Activated CD8-positive, alpha-beta T cell treated with anti-CD3 and anti-CD28 coated beads, Interleukin-2, amount 10 ng/mL, durations not matched to agents 7 days and 5 days (primary cell): Measurements from ENCODE around the gene ASPM. TPM values are rescaled to one million over a fixed set of nuclear protein-coding genes. Genes with fewer than 3 reads are reported as not detected.

Experiments used
- ATAC-seq: fragments of 150-1000 bp; cut with Tn5 transposase; one replicate; pipeline ENCODE4 v1.10.0; 2021; ENCODE audit warnings: moderate library complexity
- CTCF ChIA-PET: fragments of 350-600 bp; sonication (Branson Sonifier 250); formaldehyde crosslinking; loops from one replicate; lab custom pipeline; 2021; ENCODE audit warnings: antibody characterized with exemption; lab: Charles Lee
- POLR2A ChIA-PET: fragments of 350-600 bp; sonication (Branson Sonifier 250); formaldehyde crosslinking; loops from one replicate; lab custom pipeline; 2021; ENCODE audit warnings: antibody characterized with exemption; lab: Charles Lee
- DNase-seq: peaks from one replicate; pipeline ENCODE4 v3.0.0-alpha.2; 2020
- H3K27ac Mint-ChIP-seq: one replicate; pipeline ENCODE4 v1.8.0; 2021; ENCODE audit warnings: mild to moderate bottlenecking, mixed read lengths
- H3K27me3 Mint-ChIP-seq: one replicate; pipeline ENCODE4 v1.8.0; 2021; ENCODE audit warnings: low read depth, mixed read lengths
- H3K36me3 Mint-ChIP-seq: one replicate; pipeline ENCODE4 v1.8.0; 2021; ENCODE audit warnings: low read depth, mixed read lengths
- H3K4me1 Mint-ChIP-seq: one replicate; pipeline ENCODE4 v1.8.0; 2021; ENCODE audit warnings: low read depth, mixed read lengths
- H3K4me3 Mint-ChIP-seq: one replicate; pipeline ENCODE4 v1.8.0; 2021; ENCODE audit warnings: mild to moderate bottlenecking, mixed read lengths
- H3K9me3 Mint-ChIP-seq: one replicate; pipeline ENCODE4 v1.8.0; 2022; ENCODE audit warnings: mixed read lengths; ENCODE audit not compliant: insufficient read depth
- total RNA-seq, 2 experiments: library from RNA; stranded (reverse); gene quantifications; one replicate each; pipeline ENCODE4 v1.2.3, GENCODE V29; 2021

ASPM gene
- total RNA-seq, 2 experiments from 2014 or later: 87.5 to 87.9 TPM

DNA sequence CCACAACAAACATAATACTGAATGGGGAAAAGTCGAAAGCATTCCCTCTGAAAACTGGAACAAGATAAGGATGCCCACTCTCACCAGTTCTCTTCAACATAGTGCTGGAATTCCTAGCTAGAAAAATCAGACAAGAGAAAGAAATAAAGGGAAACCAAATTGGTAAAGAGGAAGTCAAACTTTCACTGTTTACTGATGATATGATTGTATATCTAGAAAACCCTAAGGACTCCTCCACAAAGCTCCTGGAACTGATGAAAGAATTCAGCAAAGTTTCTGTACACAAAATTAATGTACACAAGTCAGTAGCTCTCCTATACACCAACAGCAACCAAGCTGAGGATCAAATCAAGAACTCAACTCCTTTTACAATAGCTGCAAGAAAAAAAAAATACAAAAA, 72.5 kb downstream of the ASPM start:
- Mint-ChIP-seq H3K9me3 (no peaks in the 10 kb centered on the region), H3K4me3 (no peak overlapping the region), H3K27ac (no peak overlapping the region), H3K36me3 (no peaks in the 10 kb centered on the region), H3K27me3 (peaks cover 14% of the 10 kb centered on the region), H3K4me1 (no peaks in the 10 kb centered on the region)
- ATAC-seq (no peak), DNase-seq (no peak)
- ChIA-PET POLR2A (no interaction called here), CTCF (no interaction called here)

DNA sequence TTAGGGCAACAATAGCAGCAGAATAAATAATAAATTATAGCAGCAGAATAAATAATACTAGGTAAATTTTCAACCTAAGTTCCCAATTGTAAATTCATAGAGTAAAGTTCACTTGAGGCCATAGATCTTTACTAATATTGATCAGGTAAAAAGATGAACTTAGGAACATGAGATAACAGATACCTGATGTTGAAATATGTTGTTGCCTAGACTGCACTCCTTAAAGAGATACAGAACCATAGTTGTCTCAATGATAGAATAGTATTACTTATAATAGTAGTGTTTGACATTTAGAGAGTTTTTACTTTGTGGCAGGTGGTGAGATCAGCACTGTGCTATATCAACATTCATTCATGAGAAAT, 79.0 kb downstream of the ASPM start:
- H3K4me1 Mint-ChIP-seq: no peaks in the 10 kb centered on the region
- ChIA-PET POLR2A (no interaction called here), CTCF (no interaction called here)
- H3K36me3 Mint-ChIP-seq: no peaks in the 10 kb centered on the region
- peaks cover 2% of the 10 kb centered on the region for H3K27me3 Mint-ChIP-seq
- DNase-seq (no peak), ATAC-seq (no peak)
- no peak overlapping the region for H3K27ac Mint-ChIP-seq
- H3K4me3 Mint-ChIP-seq: no peak overlapping the region
- H3K9me3 Mint-ChIP-seq: no peaks in the 10 kb centered on the region

DNA sequence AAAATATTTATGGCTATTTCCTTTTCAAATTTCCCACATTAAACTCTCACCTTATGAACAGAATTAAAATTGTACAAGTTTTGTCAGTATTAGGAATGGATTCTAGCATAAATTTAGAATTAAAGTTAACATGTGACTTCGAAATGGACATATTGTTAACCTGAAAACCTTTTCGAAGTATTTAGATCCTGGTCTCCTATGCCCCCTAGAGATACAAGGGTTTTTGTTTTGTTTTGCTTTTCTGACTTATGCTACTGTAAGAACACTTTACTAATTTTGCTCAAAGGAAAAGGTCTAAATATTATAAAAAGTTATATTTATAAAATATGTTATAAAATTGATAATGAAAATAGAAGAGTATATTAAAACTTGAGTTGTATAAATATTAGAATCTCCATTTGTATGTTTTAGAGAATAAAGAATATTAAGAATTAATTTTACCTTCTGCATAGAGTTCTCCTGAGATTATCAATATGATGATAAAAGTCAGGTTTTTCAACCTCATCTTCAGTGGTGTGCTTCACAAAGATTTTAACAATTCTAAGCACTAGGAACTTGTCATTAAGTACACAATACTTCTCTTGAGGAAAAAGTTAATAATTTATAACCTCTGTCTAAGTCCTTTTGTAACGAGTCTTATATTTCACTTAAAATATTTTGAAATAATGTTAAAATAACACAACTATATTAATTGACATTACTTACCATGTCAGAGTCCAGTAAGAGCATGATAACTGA, 79.6 kb downstream of the ASPM start, which contains the start of gene F13B:
Gene F13B, minus strand, starts transcription at position 542 of the 738 bp plus-strand sequence. Its CDS starts 37 bp downstream, at position 505.
- peaks cover 2% of the 10 kb centered on the region for H3K27me3 Mint-ChIP-seq
- ChIA-PET POLR2A (no interaction called here), CTCF (no interaction called here)
- ATAC-seq (no peak), DNase-seq (no peak)
- no peaks in the 10 kb centered on the region for H3K9me3 Mint-ChIP-seq
- no peak within 1 kb of the TSS for H3K27ac Mint-ChIP-seq
- H3K4me1 Mint-ChIP-seq: no peaks in the 10 kb centered on the region
- H3K36me3 Mint-ChIP-seq: no peaks in the 10 kb centered on the region
- no peak within 1 kb of the TSS for H3K4me3 Mint-ChIP-seq

DNA sequence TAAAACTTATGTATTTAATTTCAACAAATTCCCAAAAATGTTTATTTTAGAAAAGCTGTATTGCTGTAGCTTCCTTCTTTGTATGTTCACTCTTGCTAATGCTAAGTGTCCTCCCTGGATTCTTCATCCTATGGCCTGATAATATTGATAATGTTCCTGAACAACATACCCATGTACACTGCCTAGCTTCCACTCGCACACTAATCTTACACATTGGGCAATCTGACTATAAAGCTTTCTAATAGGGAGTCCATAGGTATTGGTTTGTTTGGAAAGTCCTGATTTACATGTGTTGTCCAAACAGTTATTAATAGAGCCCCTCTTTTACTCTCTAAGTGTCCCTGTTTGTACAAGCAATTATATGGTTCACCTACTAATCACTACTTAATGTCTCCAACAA, 80.2 kb downstream of the ASPM start:
- no peaks in the 10 kb centered on the region for H3K36me3 Mint-ChIP-seq
- H3K4me3 Mint-ChIP-seq: no peak overlapping the region
- ChIA-PET POLR2A (no interaction called here), CTCF (no interaction called here)
- no peaks in the 10 kb centered on the region for H3K4me1 Mint-ChIP-seq
- H3K27ac Mint-ChIP-seq: no peak overlapping the region
- ATAC-seq (no peak), DNase-seq (no peak)
- peaks cover 2% of the 10 kb centered on the region for H3K27me3 Mint-ChIP-seq
- no peaks in the 10 kb centered on the region for H3K9me3 Mint-ChIP-seq

DNA sequence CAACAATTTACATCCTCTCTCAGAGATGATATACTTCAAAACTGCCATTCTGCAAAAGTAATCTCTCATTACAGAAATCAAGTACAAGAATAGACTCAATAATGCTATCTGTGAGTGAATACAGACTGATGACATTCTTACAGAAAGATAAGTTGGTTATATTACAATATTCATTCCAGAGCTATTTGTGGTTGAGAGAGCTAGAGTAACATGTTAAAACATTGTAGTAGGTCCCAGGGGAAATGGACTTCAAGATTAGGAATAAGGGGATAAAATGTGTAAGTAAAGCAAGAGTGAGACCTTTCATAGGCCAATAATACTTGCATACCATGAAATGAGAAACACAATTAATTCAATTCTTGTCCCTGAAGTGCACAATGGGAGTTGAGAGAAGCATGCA, 80.9 kb downstream of the ASPM start:
- no peak for DNase-seq
- H3K4me3 Mint-ChIP-seq: no peak overlapping the region

DNA sequence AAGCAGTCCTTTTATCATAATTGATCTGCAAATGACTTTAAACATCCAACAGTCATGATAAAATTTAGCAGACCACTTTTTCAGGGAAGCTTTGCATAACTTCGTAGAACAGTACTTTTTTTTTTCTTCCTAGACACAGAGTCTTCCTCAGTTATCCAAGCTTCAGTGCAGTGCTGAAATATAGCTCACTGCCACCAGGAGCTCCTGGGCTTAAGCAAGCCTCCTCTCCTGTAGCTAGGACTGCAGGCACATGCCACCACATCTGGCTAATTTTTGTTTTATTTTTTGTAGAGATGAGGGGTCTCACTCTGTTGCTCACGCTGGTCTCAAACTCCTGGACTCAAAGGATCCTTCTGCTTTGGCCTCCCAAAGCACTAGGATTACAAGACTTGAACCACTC, 83.3 kb downstream of the ASPM start:
- H3K9me3 Mint-ChIP-seq: no peaks in the 10 kb centered on the region
- POLR2A ChIA-PET: no interaction called here
- DNase-seq (no peak), ATAC-seq (no peak)
- no peak overlapping the region for H3K27ac Mint-ChIP-seq
- H3K4me1 Mint-ChIP-seq: no peaks in the 10 kb centered on the region
- CTCF ChIA-PET: no interaction called here
- H3K4me3 Mint-ChIP-seq: no peak overlapping the region
- no peaks in the 10 kb centered on the region for H3K36me3 Mint-ChIP-seq
- peaks cover 2% of the 10 kb centered on the region for H3K27me3 Mint-ChIP-seq

More for the DNA sequence above, 80.9 kb downstream of the ASPM start:
- peaks cover 2% of the 10 kb centered on the region for H3K27me3 Mint-ChIP-seq
- no peaks in the 10 kb centered on the region for H3K36me3 Mint-ChIP-seq
- no peaks in the 10 kb centered on the region for H3K4me1 Mint-ChIP-seq
- ChIA-PET POLR2A (no interaction called here), CTCF (no interaction called here)
- H3K27ac Mint-ChIP-seq: no peak overlapping the region
- no peaks in the 10 kb centered on the region for H3K9me3 Mint-ChIP-seq
- no peak for ATAC-seq

DNA sequence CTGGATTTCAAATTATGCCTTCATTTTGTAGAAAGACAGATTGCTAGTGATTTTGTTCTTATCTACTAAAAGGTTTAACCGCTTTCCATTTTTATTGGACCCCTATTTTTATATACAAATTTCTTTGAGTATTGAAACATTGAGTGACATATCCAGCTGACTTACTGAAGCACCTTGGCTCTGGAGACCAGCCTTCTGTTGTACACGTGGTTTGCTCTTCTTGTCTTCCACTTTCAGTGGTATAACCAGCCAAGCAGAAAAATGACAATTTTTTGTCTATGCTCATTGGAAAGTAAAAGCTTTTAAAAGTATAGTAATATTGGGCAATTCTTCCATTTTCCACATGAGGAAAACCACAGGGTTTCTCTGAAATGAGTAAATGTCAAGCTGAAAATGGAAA, 83.8 kb downstream of the ASPM start:
- H3K36me3 Mint-ChIP-seq: no peaks in the 10 kb centered on the region
- no peaks in the 10 kb centered on the region for H3K4me1 Mint-ChIP-seq
- ChIA-PET CTCF (no interaction called here), POLR2A (no interaction called here)
- DNase-seq (no peak), ATAC-seq (no peak)
- no peaks in the 10 kb centered on the region for H3K9me3 Mint-ChIP-seq
- H3K27ac Mint-ChIP-seq: no peak overlapping the region
- peaks cover 2% of the 10 kb centered on the region for H3K27me3 Mint-ChIP-seq
- H3K4me3 Mint-ChIP-seq: no peak overlapping the region

DNA sequence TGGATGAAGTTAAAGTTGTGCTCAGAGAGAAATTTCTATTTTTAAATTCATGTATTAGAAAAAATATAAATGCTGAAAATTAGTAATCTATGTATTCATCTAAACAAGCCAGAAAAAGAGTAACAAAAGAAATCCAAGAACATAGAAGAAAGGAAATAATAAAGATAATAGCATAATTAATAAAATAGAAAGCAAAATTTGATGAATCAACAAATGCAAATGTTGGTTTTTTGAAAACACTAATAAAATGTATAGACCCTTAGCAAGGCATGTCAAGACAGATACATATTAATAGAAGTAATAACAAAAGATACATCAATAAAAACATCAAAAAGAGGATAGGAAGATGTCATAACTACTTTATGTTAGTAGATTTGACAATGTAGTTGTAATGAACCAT, 97.4 kb downstream of the ASPM start:
- Mint-ChIP-seq H3K27ac (no peak overlapping the region), H3K36me3 (no peaks in the 10 kb centered on the region), H3K4me3 (no peak overlapping the region), H3K9me3 (no peaks in the 10 kb centered on the region), H3K4me1 (no peaks in the 10 kb centered on the region), H3K27me3 (peaks cover 8% of the 10 kb centered on the region)
- ATAC-seq: no peak
- ChIA-PET POLR2A (no interaction called here), CTCF (no interaction called here)
- no peak for DNase-seq

DNA sequence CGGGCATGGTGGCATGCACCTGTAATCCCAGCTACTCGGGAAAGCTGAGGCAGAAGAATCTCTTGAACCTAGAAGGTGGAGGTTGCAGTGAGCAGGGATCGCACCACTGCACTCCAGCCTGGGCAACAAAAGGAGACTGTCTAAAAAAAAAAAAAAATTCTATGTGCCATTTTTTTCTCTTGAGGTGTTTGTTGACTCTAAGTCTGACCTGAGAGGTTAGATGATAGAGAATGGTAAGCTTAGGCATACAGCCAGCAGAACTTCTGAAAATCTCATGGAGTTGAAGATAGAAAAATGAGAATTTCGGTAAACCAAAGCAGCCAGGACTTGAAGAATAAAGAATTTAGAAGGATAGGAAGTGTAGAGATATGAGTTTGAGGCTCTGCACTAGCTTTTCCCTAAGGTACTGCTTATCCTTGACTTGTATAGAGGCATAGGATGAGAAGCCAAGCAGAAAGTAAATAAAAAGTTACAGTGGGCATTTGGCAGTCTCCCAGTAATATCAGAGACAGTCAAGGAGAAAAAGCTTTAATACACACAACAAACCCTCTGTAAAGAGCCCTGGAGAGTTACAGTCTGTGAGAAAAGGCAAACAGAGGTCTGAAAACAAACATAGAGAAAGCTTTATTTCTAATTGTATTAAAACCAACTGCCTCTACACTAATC, 103.7 kb downstream of the ASPM start:
- ATAC-seq: no peak
- no peaks in the 10 kb centered on the region for H3K9me3 Mint-ChIP-seq
- H3K27me3 Mint-ChIP-seq: peaks cover 8% of the 10 kb centered on the region
- no peak for DNase-seq
- no peak overlapping the region for H3K4me3 Mint-ChIP-seq
- no peak overlapping the region for H3K27ac Mint-ChIP-seq
- CTCF ChIA-PET: no interaction called here
- H3K4me1 Mint-ChIP-seq: no peaks in the 10 kb centered on the region
- POLR2A ChIA-PET: interaction anchor here (0.6 kb wide), 1 partner anchor 48 kb away, joined by 3 read pairs; no protein-coding TSS in a partner anchor
- H3K36me3 Mint-ChIP-seq: no peaks in the 10 kb centered on the region

DNA sequence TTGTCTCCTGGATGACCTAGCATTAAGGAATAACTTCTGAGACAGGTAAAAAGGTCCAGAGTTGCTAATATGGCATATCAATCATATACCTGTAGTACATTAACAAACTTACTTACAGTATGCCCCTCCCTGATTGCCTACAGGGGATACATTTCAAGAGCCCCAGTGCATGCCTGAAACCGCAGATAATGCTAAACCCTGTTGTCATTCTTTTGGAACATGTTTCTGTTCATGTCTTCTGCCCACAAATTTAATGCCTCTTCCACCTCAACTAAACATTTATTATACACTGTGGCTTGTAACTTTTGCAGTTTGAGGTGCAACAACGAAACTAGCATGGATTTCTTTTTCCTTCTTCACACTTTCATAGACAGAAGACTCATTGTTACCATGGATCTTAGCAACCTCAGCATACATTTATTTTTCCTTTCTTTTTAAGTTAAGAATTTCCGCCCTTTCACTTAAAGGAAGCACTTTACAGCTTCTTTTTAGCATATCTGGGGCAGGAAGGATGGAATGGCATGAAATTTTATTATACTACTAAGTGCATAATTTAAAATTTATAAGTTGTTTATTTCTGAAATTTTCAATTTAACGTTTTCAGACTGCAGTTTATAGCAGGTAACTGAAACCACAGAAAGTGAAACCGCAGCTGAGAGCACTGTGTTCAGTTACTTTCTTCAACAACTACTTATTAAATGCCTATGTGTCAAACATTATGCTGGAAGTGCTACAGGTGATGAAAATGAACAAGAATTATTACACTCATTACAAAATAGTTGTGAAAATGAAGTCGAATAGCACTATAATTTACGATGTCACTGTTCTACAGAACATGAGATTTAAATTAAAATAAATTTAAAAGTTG, 104.7 kb downstream of the ASPM start:
- Mint-ChIP-seq H3K27me3 (peaks cover 8% of the 10 kb centered on the region), H3K9me3 (no peaks in the 10 kb centered on the region), H3K4me1 (no peaks in the 10 kb centered on the region), H3K27ac (no peak overlapping the region), H3K36me3 (no peaks in the 10 kb centered on the region), H3K4me3 (no peak overlapping the region)
- ChIA-PET POLR2A (no interaction called here), CTCF (no interaction called here)
- ATAC-seq (no peak), DNase-seq (no peak)

DNA sequence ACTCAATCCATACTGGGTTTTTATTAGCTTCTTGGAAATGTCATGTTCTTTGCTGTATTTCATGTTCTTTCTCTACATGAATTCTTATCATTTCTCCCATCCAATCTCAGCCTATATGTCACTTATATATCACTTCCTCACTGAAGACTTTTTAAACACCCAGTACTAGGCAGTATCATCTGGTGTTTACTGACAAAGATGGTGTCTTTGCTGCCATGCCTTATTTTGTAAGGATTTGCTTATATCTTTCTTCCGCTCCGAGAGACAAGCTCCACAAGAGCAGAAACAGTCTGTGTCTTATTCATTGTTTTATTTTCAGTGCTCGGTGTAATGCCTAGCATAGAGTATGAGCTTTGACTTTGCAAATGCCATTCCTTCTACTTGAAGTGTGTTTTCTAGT, 109.6 kb downstream of the ASPM start:
- no peak overlapping the region for H3K27ac Mint-ChIP-seq
- POLR2A ChIA-PET: no interaction called here
- CTCF ChIA-PET: no interaction called here
- no peak for DNase-seq
- H3K4me1 Mint-ChIP-seq: no peaks in the 10 kb centered on the region
- no peaks in the 10 kb centered on the region for H3K9me3 Mint-ChIP-seq
- no peak overlapping the region for H3K4me3 Mint-ChIP-seq
- no peaks in the 10 kb centered on the region for H3K36me3 Mint-ChIP-seq
- peaks cover 6% of the 10 kb centered on the region for H3K27me3 Mint-ChIP-seq
- no peak for ATAC-seq
